GM21423 (cell line): Measurements from ENCODE around the gene DPH3.

Source experiments
- ATAC-seq: cut with Tn5 transposase; IDR thresholded peaks from one replicate; pipeline ENCODE4 v1.9.1; 2021; ENCODE audit warnings: mild to moderate bottlenecking, moderate library complexity; ENCODE audit not compliant: unreplicated experiment

Gene DPH3

GRCh38 chr3:16257309-16257708 lies 7.4 kb downstream of the DPH3 start:
- no peak for ATAC-seq

- ATAC-seq = no peak
Measured at GRCh38 chr3:16255726-16256125, 9.0 kb downstream of the DPH3 start.

DNA sequence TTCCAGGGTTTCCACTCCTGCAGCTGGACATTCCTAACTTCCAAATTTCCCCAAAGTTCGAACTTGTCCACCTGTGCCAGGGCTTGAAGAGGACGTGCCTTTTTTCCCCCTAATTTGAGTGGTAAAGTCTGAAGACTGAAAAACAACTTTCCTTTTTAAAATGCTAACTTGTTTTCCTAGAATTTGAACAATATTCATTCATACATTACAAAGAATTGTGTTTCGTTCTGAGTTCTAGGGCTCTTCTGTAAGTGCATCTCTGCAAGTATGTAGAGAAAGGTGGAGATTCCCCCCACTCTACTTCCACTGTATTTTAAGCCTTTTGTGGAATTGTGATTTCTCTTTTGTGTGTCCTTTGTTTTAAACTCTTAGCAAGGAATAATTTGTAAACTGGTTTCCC lies 9.4 kb downstream of the DPH3 start:
- no peak for ATAC-seq

DNA sequence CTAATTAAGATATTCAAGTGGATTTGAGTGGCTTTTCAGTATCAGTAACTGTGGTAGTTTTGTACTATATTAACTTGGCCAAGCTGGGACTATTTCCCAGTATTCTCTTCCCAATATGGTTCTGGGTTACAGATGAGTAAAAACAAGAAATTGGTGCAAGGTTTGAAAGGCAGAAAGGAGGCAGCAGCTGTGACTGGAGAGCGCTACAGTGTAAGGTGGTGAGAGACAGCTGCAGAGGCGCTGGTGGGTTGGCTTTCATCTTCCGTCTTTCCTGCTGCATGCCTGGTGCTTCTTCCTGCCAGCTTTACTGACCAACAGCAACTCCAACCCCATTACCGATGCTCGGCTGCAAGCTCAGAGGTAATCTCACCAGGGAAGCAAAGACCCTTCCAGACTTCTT lies 9.8 kb downstream of the DPH3 start:
- no peak for ATAC-seq

- ATAC-seq = no peak
Measured at GRCh38 chr3:16253601-16254000, 11.1 kb downstream of the DPH3 start.

DNA sequence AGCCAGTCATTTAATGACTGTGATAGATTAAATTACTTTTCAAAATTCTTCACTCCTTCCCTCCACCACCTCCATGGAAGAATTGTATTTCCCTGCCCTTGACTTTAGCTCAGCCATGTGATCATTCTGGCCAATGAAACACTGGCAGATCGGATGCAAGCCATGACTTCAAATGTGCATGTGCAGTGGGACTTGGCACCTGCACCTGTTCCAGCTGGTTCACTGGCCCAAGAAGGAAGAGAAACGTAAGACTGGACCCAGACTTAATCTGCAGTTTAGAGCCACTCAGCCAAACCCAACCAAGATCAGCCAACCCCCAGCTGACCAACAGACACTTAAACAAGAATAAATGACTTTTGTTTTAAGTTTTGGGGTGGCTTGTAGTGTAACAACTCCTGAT lies 11.8 kb downstream of the DPH3 start:
- ATAC-seq = no peak

DNA sequence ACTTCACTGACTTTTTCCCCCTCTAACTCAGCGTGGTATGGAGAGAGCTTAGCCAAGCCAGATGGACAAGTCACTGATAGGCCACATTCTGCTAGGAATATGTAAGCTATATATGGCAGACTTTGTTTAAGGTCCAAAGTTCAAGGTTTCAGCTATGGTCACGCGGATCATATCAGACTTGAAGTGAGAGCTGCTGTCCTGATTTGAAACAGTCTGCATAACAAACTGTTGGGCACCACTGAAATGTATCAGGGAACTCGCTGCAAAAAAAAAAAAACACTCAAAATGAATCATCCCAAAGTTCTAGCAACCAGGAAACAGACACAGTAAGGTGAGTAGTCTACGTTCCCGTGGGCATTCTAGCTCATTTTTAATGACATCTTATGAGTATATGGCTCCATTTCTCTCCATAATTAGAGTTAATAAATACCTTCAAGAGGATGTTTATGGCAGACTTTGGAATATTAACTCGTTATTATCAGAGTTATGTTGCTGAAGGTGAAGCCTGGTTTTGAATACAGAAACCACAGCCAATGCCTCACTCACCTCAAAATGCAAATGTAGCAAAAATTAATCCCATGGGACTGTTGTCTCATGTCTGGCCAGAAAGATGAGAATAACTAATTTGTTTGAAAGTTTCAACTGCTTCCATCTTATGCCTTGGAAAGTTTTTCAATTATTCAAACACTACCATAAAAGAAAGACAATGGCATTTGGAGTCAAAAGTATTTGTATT lies 12.3 kb downstream of the DPH3 start:
- no peak for ATAC-seq

DNA sequence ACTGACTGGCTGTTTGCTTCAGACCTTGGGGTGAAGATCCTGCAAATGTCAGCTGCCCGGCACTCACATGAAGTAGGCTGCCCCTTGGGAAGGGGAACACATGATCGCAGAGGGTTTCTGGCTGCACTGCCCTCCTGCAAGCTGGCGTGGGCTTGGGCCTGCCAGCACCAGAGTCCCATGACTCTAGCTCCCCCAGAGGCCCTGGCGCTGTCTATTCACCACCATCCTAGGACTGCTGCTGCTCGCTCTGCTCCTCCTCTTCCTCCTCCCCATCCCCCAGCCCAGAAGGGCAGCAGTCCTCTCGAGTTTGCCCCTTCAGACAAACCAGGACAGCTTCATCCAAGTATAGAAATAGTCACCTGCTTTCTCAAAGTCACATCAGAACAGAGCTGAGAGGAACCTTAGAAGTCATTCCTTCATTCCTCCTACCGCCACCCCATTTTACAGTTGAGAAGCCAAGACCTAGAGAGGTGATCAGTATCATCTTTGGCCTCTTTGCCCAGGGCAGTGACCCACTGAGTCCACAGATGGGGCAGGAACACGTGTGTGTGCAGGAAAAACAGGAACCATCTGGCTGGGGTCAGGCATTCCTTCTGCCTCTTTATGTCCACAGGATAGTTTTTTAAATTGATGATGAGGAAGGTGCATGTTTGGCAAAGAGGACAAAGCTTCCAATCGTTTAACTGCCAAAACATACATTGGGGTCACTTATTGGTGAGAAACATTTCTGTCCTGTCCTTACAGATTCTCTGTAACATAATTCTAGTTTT lies 13.2 kb downstream of the DPH3 start:
- ATAC-seq = no peak

- ATAC-seq = no peak
Measured at GRCh38 chr3:16249886-16250285, 14.9 kb downstream of the DPH3 start.

GRCh38 chr3:16249336-16249735 lies 15.4 kb downstream of the DPH3 start:
- ATAC-seq = no peak

GRCh38 chr3:16248556-16248955 lies 16.2 kb downstream of the DPH3 start:
- ATAC-seq = no peak

DNA sequence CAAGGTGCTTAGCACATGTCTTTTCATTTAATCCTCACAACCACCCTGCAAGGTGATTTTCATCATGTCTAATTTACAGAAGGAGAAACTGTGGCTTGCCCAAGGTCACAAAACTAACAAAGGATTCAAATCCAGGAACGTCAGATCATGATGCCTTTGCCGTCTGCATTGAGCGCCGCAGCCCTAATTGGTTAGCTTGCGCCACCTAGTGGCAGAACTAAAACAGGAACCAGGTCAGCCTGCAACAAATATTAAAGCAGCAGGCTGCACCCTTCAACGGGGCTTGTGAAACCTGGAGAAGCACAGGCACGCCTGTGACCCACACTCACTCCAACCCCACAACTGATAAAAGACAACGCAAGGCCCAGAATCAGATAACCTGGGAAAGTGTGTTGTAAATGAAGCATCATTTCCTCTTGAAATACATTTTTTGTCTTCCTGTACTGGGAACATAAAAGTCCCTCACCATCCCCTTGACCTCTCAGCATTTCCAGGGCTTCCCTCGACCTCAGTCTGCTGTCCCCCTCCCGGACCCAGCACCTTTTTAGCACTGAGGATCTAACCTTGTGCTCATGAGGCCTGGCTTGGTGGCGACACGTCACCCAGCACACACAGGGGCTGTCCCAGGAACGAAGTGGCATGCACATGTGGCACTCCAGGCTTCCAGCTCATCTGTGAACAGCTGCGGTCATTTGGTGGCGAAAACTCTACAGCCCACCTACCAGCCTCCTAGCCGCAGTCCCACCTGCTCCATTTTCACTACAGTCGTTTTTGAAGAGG lies 17.3 kb downstream of the DPH3 start:
- peak; percentile 76 for ATAC-seq

GRCh38 chr3:16245609-16246008 lies 19.1 kb downstream of the DPH3 start:
- ATAC-seq = no peak

DNA sequence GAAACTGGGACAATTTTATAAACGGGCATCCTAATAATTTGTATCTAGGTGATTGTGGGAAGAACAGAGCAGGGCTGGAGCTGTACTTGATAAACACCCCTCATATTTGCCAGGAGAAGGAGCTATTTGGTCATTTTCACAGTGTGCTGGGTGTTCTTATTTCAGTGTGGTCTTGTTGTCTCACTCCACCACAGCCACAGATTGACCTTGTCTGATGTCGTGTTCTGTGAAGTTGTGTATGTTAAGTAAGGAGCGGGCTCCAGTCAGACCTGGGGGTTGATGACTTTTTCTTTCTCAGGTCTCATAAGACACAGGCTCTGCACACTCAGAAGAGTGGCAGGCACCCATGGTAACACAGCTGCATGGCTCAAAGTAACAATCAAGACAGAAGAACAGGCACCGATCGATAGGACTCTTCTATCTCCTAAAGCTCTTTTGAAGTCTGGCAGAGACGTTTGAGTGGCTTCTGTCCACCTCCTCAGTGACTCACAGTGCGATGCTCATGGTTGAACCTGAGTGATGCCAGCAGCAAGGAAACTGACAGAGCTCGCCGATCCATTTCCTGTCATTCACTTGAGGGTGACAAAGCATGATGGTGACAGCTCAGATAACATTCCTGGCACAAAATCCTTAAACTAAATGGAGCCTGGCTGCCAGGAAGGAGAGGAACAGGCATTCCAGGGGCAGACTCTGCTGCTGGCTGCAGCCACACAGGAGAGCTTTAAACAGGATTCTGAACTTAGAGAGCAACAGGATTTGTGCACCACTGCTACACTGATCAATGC lies 20.8 kb downstream of the DPH3 start:
- ATAC-seq = no peak

DNA sequence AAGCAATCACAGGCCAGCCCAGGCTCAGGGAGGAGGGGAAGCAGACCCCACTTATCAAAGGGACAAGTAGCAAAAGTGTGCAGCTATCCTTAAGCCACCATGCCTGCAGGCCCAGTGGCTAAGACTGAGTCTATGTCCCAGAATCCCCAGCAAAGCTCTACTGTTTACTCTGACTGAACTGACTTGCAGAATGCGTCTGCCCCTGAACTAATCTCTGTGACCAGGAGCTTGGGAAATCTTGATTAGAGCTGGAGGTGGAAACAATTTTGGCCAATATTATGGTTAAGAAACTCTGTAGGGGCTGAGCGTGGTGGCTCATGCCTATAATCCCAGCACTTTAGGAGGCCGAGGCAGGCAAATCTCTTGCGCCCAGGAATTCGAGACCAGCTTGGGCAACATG lies 22.6 kb downstream of the DPH3 start:
- ATAC-seq = no peak

GRCh38 chr3:16241225-16241624 lies 23.5 kb downstream of the DPH3 start:
- no peak for ATAC-seq

- ATAC-seq = no peak
Measured at GRCh38 chr3:16240229-16241023, 24.3 kb downstream of the DPH3 start.

GRCh38 chr3:16239780-16240179 lies 25.0 kb downstream of the DPH3 start:
- ATAC-seq = no peak

DNA sequence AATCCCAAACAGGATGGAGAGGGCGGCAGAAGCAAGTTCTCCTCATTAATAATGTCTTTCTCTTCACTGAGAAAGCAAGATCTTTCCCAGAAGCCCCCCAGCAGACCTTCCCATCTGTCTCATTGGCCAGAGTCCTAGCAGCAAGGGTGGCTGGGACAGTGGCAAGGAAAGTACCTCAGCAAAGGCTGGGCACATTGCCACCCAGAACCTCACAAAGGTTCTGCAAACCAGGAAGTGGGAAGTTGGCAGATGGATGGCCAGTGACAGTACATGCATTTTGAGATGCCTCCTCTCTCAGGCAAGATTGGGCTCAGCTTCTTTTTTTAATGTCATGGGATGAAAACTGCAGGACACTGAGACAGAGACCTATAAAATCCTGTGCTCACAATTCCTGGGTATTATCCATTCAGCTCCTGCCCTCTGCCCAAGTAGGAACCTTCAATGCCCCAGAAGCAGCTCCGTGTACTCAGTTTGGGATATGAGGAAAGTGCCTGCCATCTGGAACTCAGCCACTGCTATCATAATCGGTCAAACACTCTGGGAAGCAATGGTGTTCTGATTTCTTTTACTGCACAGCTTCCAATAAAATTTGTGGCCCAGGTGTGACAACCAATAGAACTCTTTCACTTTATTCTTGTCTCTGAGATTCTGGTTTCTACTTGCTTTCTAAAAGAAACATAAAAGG lies 25.5 kb downstream of the DPH3 start:
- ATAC-seq = no peak
